Gastroesophageal sphincter (tissue), 4 donors: ENCODE data around the gene STK24. TPM values are rescaled to one million over a fixed set of nuclear protein-coding genes. Genes with fewer than 3 reads are reported as not detected.
A peak's percentile ranks its signal among the peaks of the same experiment; 100 is the strongest.

Experiments
- ATAC-seq: fragments of 150-250 bp; one replicate; pipeline ENCODE4 v1.9.1; 2016; ENCODE audit warnings: mild to moderate bottlenecking, moderate library complexity
- H3K27ac ChIP-seq, 4 donors: fragments of 200-600 bp; sonication (generic) in 3 of 4; 1 replicate in 3 of 4; 2 replicates in 1 of 4; pipeline ENCODE4 v1.5.1; 2016 to 2019
- H3K27me3 ChIP-seq: fragments of 200-600 bp; sonication (generic); one replicate; pipeline ENCODE4 v1.5.1; 2019
- H3K36me3 ChIP-seq, 2 donors: fragments of 200-600 bp; sonication (generic); one replicate each; pipeline ENCODE4 v1.5.1; 2019; ENCODE audit warnings: control low read depth in 1 of 2
- H3K4me1 ChIP-seq, 3 donors: fragments of 200-600 bp; sonication (generic); 1 replicate in 2 of 3; 2 replicates in 1 of 3; pipeline ENCODE4 v1.5.1; 2016 to 2019; ENCODE audit warnings: control low read depth in 2 of 3
- H3K4me3 ChIP-seq, 2 donors: fragments of 200-600 bp; sonication (generic); one replicate each; pipeline ENCODE4 v1.5.1; 2019; ENCODE audit warnings: mild to moderate bottlenecking in 1 of 2, moderate library complexity in 1 of 2
- H3K9me3 ChIP-seq, 3 donors: fragments of 200-600 bp; sonication (generic); one replicate each; pipeline ENCODE4 v1.5.1; 2017 to 2019; ENCODE audit warnings: control low read depth in 2 of 3
- CTCF ChIP-seq, 4 experiments: fragments of 200-600 bp in 2 of 4; fragments of 450-650 bp in 2 of 4; sonication (generic) in 1 of 4; IDR thresholded peaks; one replicate each; pipeline ENCODE4 v1.5.1; 2017 to 2019; ENCODE audit warnings: antibody characterized with exemption in 4 of 4, mild to moderate bottlenecking in 2 of 4, moderate library complexity in 2 of 4
- EP300 ChIP-seq: sonication (generic); formaldehyde crosslinking; IDR thresholded peaks from one replicate; pipeline ENCODE4 v1.6.1; 2017; ENCODE audit warnings: antibody characterized with exemption, mild to moderate bottlenecking
- POLR2A ChIP-seq, 2 donors: fragments of 450-650 bp; IDR thresholded peaks; one replicate each; pipeline ENCODE4 v1.6.1; 2017; ENCODE audit warnings: antibody characterized with exemption in 2 of 2, mild to moderate bottlenecking in 2 of 2, moderate library complexity in 1 of 2
- POLR2AphosphoS5 ChIP-seq: sonication (generic); formaldehyde crosslinking; IDR thresholded peaks from one replicate; pipeline ENCODE4 v1.6.1; 2017; ENCODE audit warnings: antibody characterized with exemption
- WGBS, 2 donors: methylation state at CpG; one replicate each; pipeline ENCODE4 v1.1.5; 2018; ENCODE audit warnings: low coverage in 1 of 2; 5-methylcytosine and 5-hydroxymethylcytosine counted together
- total RNA-seq, 4 donors: library from RNA; depleted of rRNA; stranded (reverse); fragments of >200 nt; gene quantifications; one replicate each; pipeline ENCODE4 v1.1.0, GENCODE V29; 2016

The STK24 gene
- total RNA-seq, 4 donors from 2014 or later, result 60.2 to 157 (median 102) TPM

- Histone ChIP-seq H3K4me3 (no peak overlapping the region), H3K27ac (no peak overlapping the region), H3K36me3 (peaks cover 0 to 87% of the 10 kb centered on the region in 2 donors), H3K4me1 (peaks cover 0 to 57% (median 0%) of the 10 kb centered on the region in 3 donors), H3K27me3 (no peaks in the 10 kb centered on the region), H3K9me3 (no peaks in the 10 kb centered on the region)
- TF ChIP-seq POLR2A (IDR thresholded peaks at IDR 0.05), result no peak
- no peak for TF ChIP-seq POLR2AphosphoS5
- TF ChIP-seq EP300, result no peak
- TF ChIP-seq CTCF (IDR thresholded peaks at IDR 0.05), result no peak
- 84 to 94% methylated on average over 2 to 6 of the region's 13 CpGs for WGBS, 2 donors
- ATAC-seq, result no peak
Measured at GRCh38 chr13:98460516-98460915, 116.4 kb downstream of the STK24 start.

- no peaks in the 10 kb centered on the region for H3K9me3 ChIP-seq
- H3K4me3 ChIP-seq, result no peak overlapping the region
- WGBS, 2 donors, result 72 to 85% methylated on average over 5 to 10 of the region's 13 CpGs
- TF ChIP-seq CTCF (IDR thresholded peaks at IDR 0.05) (no peak), POLR2AphosphoS5 (no peak), EP300 (no peak), POLR2A (IDR thresholded peaks at IDR 0.05) (no peak)
- peaks cover 0 to 81% of the 10 kb centered on the region in 2 donors for H3K36me3 ChIP-seq
- H3K27me3 ChIP-seq, result no peaks in the 10 kb centered on the region
- no peak for ATAC-seq
- peak overlapping the region in 1 of 4 donors; percentile 28 for H3K27ac ChIP-seq
- peaks cover 0 to 57% (median under 1%) of the 10 kb centered on the region in 3 donors for H3K4me1 ChIP-seq
Measured at GRCh38 chr13:98459721-98460370, 117.1 kb downstream of the STK24 start.

GRCh38 chr13:98459171-98459681 is 117.7 kb downstream of the STK24 start:
- H3K36me3 ChIP-seq, result peaks cover 0 to 79% of the 10 kb centered on the region in 2 donors
- H3K27ac ChIP-seq, result peak overlapping the region in 1 of 4 donors; percentile 28
- 83% methylated on average over 1 of the region's 18 CpGs; no CpG with 5 or more reads in 1 of the 2 donors for WGBS, 2 donors

GRCh38 chr13:98458431-98458830 is 118.5 kb downstream of the STK24 start:
- 100% methylated on average over 4 of the region's 16 CpGs; no CpG with 5 or more reads in 1 of the 2 donors for WGBS, 2 donors
- Histone ChIP-seq H3K27ac (peak overlapping the region in 3 of 4 donors; percentile 12 to 28 (median 18)), H3K9me3 (no peaks in the 10 kb centered on the region), H3K36me3 (peaks cover 0 to 78% of the 10 kb centered on the region in 2 donors), H3K4me1 (peaks cover 0 to 62% (median 8%) of the 10 kb centered on the region in 3 donors), H3K4me3 (no peak overlapping the region), H3K27me3 (no peaks in the 10 kb centered on the region)
- ATAC-seq, result no peak
- TF ChIP-seq POLR2AphosphoS5, result no peak
- no peak for TF ChIP-seq POLR2A (IDR thresholded peaks at IDR 0.05)
- no peak for TF ChIP-seq CTCF (IDR thresholded peaks at IDR 0.05)
- no peak for TF ChIP-seq EP300

More at GRCh38 chr13:98459171-98459681, 117.7 kb downstream of the STK24 start:
- Histone ChIP-seq H3K27me3 (no peaks in the 10 kb centered on the region), H3K4me3 (no peak overlapping the region), H3K9me3 (no peaks in the 10 kb centered on the region), H3K4me1 (peaks cover 0 to 60% (median 4%) of the 10 kb centered on the region in 3 donors)
- no peak for ATAC-seq
- TF ChIP-seq POLR2AphosphoS5, result no peak
- no peak for TF ChIP-seq EP300

GRCh38 chr13:98457053-98457452 is 119.9 kb downstream of the STK24 start:
- Histone ChIP-seq H3K9me3 (no peaks in the 10 kb centered on the region), H3K27ac (peak overlapping the region in 3 of 4 donors; percentile 56 to 87 (median 65)), H3K27me3 (no peaks in the 10 kb centered on the region), H3K4me1 (peaks cover 0 to 54% (median 8%) of the 10 kb centered on the region in 3 donors), H3K36me3 (peaks cover 0 to 67% of the 10 kb centered on the region in 2 donors), H3K4me3 (no peak overlapping the region)
- ATAC-seq, result no peak
- no peak for TF ChIP-seq POLR2AphosphoS5
- no peak for TF ChIP-seq CTCF (IDR thresholded peaks at IDR 0.05)
- no peak for TF ChIP-seq EP300
- no peak for TF ChIP-seq POLR2A (IDR thresholded peaks at IDR 0.05)
- 87 to 100% methylated on average over 2 to 6 of the region's 13 CpGs for WGBS, 2 donors
